Stimulated activated CD4-positive, alpha-beta T cell treated with anti-CD3 and anti-CD28 coated beads, Interleukin-1b, Interleukin-23, amount 100 ng/mL, for 4 hours (primary cell): Measurements from ENCODE around the gene PML.
"Not testable (repeated sequence)": the region's sequence is repeated elsewhere in the genome, so short reads cannot be mapped to it uniquely, and the experiment has no call there.

Experiments
- DNase-seq, 2 donors: peaks; one replicate each; pipeline ENCODE4 v3.0.0-alpha.2; 2020; ENCODE audit warnings: low read depth in 2 of 2

Gene PML

DNA sequence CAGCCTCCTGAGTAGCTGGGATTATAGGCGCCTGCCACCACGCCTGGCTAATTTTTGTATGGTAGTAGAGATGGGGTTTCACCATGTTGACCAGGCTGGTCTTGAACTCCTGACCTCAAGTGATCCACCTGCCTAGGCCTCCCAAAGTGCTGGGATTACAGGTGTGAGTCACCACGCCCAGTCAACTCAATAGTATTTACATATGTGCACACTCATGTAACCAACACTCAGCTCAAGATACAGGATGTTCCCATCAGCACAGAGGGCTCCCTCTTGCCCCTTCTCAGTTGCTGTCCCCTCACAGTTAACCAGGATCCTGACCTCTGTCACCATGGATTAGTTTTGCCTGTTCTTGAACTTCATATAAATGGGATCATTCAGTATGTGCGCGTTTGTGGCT is 61.8 kb downstream of the PML start:
- not testable (repeated sequence) for DNase-seq

DNA sequence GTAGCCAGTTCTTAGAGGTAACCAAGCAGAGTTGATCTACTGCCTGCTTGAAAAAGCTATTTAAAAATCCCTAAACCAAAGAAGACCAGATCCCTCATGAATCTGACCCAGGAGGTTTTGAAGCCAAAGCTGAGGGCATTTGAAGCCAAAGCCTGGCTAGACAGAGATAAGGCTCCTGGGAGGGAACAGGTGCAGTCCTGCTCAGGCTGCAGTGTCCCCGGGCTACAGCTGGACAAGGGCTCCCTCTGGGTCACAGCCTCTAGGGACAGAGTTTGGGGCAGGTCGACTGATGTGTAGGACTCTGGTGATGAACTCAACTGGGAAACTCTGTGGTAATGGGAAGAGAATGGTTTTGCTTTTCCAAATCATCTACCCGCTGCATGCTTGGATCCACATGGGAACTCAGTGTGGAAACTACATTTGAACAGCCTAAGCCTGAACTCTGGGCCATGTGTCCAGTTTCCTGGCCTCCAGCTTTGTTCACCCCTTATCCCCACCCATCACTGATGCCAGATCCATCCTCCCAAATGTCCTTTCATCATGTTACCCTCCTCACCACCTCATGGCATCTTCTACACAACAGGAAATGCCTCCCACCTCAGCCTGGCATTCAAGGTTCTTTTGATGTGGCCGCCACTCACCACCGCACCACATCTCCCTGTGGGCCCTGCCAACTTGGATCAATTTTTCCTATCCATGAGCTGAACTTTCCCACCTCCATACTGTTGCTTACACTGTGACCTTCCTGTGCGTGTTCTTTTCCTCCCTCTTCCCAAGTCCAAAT is 64.7 kb downstream of the PML start:
- DNase-seq: not testable (repeated sequence)

DNA sequence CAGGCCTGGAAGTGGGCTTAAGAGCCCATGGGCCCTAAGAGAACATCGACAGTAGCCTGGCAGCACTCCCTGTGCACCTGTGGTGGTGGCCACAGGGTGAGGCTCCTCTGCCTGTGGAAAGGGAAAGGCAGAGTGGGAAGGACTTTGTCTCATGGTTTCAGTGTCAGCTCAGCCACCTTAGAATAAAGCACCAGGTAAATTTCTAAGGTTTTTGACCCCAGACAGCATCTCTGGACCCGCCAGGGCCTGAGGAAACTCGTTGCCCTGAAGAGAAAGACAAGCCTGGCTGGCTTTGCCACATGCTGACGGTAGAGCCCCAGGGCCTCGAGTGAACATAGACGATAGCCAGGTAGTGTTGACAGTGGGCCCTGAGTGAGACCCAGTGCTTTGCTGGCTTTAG is 65.7 kb downstream of the PML start:
- DNase-seq: no peak

DNA sequence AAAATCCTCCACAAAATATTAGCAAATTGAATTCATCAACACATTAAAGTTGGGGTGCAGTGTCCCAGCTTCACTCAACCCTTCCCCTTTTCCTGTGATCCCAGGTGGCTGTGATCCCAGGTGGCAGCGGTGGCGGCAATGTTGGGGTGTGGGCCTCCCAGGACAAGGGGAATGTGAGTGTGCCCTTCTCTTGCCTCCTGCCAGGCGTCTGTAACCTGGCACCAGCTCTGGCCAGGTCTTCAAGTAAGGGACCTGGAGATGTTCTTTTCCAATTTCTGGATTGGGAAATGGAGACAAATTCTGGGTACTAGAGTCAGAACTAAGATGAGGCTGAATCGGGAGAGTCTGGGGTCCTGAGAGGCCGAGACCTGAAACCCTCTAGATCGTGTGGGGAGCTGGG is 67.7 kb downstream of the PML start:
- DNase-seq: no peak

DNA sequence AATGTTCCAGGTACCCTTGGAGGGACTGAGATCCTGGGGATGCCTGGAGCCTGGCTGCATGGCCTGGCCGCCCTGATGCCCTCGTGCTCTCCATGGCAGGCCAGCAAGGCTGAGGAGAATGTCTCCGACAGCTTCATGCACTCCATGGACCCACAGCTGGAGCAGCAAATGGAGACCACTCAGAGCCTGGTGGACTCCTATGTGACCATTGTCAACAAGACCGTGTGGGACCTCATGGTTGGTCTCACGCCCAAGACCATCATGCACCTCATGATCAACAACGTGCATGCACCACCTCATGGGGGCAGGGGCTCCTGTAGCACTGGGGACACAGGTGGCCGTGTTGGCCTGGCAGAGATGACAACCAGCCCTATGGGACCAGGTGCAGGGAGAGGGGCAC is 68.2 kb downstream of the PML start:
- no peak for DNase-seq

DNA sequence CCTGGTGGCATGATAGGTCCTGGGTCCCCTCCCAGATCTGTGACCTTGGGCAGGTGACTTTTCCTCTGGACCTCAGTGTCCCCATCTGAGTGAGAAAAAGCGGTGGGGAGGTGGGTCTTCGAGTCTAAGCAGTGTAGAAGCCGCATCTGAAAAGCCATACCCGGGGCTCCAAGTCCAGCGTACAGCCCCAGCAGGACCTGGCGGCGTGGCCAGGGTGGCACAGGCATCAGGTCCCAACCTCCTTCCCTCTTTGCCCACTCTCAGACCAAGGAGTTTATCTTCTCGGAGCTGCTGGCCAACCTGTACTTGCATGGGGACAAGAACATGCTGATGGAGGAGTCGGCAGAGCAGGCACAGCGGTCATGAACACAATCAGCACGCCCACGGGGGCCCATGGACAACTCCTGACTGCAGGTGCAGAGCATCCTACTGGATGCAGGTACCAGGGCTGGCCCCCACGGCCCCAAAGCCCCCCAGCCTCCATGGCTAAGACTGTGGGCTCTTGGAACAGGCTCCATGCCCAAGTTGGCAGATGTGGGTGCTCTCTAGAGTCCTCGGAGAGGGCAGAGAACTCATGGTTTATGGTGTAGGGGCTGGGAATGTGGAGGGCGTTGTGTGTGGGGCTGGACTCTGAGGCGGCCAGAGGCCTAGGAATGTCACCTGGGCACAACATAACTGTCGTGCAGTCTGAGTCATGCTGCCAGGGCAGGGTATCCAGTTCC is 69.1 kb downstream of the PML start:
- DNase-seq: not testable (repeated sequence)

DNA sequence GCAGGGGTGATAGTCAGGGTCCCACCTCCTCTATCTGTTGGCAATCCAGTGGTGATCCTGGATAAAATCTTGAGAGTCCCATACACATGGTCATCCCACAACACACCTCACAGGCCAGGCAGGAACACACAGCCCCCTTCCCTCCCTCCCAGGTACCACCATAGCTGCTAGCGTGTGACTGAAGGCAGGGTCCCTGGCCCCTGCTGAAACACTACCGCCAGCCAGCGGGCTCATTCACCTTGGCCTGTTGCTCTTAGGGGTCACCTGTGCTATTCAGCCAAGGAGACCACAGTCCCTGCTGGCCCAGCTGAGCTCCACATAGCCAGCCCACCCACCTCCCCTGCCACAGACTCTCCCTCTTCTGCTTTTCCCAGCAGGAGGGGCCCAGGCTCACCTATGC is 69.7 kb downstream of the PML start:
- DNase-seq: not testable (repeated sequence)

DNA sequence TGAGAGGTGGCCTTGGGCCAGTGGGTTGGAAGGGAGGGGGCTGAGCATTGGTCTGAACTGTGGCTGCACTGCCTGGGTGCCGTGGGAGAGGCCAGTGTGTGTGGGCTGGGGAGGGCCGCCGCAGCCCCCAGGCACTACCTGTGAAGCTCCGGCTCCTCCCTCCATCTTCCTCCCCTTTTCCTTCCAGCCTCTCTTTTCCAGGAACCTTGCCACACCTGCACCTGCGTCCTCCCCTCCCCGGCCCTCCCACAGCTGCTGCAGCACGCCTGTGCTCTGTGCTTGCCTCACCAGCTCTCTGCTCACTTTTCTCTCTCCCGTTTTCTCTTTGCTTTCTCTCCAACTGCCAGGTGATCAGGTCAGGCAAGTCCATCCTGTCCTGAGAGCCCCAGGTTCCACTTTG is 70.3 kb downstream of the PML start:
- not testable (repeated sequence) for DNase-seq

DNA sequence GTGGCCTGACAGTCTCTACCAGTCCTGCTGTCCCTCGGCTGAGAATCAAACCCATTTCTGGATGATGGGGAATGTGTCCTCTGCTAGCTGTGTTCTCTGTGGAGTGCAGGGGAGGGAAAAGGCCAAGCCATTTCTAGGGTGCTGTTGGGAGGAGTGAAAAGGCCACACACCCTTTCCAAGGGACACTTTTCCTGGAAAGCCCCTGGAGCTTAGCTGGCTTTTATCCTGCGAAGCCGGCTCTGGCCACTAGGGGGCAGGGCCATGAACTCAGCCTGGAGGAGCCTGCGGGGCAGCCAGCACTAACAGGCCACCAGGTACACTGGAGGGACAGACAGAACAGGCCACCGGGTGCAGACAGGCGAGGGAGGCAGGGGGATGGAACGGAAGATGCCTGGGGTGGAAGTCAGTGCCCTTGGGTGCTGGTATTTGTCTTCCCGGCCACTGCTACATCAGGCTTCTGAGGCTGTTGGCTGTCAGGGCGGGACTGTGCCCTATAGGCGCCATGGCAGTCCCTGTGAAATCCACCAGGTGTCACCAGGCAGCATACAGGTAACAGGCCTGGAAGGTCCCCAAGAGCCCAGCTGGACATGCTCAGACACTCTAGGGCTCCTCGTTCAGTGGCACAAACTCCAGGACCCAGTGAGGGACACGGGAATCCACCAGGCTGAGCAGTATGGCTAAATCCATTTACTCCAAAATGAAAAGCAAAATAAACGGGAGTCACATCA is 71.3 kb downstream of the PML start:
- DNase-seq: peak; percentile 30 to 45

DNA sequence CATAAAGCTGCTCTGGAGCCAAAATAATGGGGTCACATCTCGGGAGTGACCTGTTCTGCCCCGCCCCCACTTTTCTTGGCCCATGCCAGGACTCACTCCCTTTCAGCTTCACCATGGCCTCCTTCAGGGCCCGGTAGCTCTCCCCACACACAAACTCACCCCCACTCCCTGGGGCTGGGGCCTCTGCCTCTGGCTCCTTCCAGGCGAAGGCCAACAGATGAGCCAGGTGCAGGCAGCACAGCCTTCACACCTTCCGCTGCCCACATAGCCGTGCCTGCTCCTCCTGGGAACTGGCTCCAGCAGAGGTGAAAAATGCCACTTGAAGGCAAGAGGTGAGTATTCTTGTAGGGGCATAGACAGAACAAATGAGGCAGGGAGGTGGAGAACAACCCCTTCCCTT is 77.1 kb downstream of the PML start:
- DNase-seq: not testable (repeated sequence)

DNA sequence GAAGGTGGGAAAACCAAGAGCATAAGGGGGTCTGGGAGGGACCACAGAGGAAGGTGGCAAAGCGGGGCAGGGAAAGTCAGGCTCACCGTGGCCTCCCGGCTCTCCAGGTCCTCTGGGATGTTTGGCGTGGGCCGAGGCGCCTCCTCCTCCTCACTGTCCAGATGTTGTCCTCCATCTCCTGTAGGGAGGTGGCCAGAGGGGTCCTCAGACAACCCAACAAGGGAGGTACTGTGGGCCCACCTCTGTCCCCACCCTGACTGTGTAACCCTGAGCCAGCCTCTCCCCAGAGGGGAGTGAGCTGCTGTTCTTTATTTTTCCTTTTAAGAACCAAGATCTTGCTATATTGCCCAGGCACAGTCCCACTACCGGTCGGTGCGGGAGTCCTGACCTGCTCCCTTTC is 77.6 kb downstream of the PML start:
- DNase-seq: not testable (repeated sequence)

DNA sequence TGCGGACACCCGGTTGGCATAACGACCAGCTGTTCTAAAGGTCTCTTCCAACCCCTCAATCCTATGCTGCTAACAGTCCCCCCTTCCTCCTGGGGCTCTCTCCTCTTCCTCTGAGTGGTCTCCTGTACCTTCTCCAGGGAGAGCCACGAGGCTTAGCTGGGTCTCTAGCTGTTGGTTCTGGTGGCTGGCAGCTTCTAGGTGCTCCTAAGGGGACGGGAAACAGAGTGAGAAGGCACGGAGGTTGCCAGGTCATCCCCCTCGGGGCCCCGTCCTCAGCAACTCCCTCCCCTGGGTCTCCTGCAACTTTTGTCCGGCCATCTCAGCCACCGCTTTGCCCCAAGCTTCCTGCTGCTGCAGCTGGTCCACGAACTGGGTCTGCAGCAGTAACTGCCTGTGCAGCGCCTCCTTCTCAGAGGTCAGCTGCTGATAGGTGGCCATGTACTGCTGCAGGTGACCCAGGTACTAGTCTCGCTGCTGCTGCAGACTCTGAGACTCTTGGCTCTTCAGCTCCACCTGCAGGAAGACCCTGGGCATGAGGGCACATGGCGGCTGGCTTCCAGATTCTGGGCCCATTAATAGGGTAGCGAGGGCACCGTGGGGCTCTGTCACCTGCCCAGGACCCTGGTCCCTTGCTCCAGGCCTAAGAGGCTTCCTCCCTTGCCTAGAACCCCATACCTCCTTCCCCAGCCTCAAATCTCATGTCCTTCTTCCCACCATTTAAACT is 78.3 kb downstream of the PML start:
- DNase-seq: peak in 1 of 2 donors; percentile 24

DNA sequence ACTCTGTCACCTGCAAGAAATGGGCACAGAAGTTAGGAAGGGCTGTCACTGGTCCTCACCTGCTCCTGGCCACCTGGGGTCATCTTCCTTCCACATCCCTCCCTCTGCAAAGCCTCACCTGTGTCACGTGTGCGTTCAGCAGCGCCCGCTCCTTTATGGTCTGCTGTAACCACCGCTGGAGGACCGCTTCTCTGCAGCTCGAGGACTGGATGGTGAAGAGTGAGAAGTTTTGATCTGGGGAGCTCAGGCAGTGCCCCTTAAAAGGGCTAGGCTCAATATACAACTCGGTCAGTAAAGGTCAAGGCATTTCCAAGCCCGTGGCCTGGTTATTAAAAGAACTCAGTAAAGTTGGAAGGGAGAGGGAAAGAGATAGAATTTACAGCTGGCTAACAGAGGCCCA is 81.3 kb downstream of the PML start:
- DNase-seq: not testable (repeated sequence)

DNA sequence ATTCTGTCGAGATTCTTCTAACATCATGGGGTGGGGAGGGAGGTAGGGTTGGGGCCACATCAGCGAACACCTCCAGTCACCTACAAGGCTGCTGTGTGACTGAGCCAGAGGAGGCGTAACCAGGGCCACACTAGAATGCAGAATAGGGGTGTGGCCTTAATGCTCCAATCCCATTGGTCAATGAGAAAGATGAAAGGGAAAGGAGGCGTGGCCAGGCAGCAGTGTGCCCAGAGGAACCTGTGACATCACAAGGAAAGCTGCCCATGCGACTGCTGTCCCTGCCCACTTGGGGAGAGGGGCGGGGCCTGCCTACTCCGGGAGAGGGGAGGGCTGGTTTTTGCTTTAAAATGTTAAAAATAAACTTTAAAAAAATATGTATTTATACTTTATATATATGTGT is 87.9 kb downstream of the PML start, which contains the start of gene GOLGA6A:
TSS of gene GOLGA6A (minus strand) at position 101 of the 400 bp plus-strand sequence. CDS start at position 60, 41 bp downstream.
- not testable (repeated sequence) for DNase-seq

DNA sequence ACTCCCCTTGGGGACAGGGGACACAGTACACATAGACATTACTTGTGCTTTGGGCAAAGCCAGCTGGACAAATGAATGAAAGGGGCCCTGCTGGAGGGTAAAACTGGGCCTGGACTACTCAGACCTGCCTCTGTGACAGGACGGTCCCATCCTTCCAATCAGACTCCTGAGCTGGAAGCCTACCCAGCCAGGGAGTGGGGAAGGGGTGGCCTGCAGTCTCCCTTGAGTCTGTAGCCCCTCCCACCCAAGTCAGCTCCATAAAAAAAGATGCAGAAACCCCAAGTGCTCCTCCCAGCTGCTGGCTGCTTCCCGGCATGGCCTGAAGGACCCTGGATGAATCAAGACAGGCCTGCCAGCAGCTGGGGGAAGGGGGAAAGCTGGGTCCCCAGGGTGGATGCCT is 100.1 kb downstream of the PML start:
- not testable (repeated sequence) for DNase-seq

DNA sequence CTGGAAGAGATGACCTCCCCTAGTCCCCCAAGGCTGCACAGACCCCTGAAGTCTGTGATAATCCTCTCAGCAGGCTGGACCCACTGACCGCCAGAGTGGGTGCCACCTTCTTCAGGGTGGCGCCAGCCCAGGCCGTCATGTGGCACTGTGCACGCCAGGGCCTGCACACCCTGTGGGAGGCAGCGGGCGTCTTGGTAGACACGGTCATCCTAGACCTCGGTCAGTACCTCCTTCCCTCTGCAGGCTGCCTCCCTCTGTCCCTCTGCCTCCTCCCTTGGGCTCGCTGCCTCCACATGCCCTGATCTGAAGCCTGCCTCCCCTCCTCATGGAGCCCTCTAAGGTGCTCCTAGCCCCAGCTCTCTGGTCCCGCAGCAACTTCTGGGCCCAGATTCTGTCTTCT is 101.1 kb downstream of the PML start:
- not testable (repeated sequence) for DNase-seq

DNA sequence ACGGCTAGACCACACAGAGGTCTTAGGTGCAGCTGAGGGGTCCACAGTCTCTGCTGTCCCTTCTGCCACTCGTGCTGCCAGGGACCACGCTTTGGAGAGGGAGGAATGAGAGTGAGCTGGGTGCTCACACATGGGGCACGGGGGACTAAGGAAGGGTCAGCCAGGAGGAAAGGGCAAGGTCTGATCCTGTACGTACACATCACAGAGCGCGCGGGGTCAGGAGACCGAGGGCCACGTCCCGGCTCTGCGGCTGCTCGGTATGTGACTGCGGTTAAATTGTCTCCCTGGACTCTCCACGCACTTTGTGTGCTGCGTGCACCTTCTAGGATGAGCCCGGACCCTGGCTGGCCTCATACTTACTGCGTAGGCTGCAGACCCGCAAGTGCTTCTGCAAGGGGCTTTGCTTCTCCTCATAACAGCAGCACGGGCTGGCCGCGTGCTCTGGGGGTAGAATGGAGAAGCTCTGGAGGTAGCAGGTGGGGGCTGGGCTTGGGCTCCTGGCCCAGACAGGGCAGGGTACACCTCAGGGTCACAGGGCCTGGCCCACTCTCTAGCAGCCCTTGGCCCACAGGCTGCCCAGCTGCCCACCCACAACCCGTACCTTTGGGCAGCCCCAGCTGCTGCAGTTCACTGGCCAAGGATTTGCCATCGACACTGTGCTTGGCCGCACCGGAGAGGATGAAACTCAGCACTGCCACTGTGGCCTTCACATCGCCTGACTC is 102.4 kb downstream of the PML start:
- DNase-seq: not testable (repeated sequence)
